Astrocyte of the cerebellum (primary cell): Measurements from ENCODE around the gene TFDP3.

Experiments used
- DNase-seq: peaks from one replicate; pipeline ENCODE4 v3.0.0-alpha.2; 2011; ENCODE audit warnings: low read depth
- H3K4me3 ChIP-seq: 2 replicates; pipeline ENCODE4 v1.5.1; 2011; ENCODE audit warnings: mild to moderate bottlenecking, low read depth, low read length, moderate library complexity
- CTCF ChIP-seq: IDR thresholded peaks from 2 replicates; pipeline ENCODE4 v1.5.1; 2012; ENCODE audit warnings: low read length, low read depth, moderate library complexity, mild to moderate bottlenecking; ENCODE audit errors: missing control alignments
- in situ Hi-C: cut with HindIII; loops from 2 replicates; pipeline ENCODE4 v1.10.0; 2017; ENCODE audit warnings: low sequenced_read_pairs

TFDP3 gene, protein sequence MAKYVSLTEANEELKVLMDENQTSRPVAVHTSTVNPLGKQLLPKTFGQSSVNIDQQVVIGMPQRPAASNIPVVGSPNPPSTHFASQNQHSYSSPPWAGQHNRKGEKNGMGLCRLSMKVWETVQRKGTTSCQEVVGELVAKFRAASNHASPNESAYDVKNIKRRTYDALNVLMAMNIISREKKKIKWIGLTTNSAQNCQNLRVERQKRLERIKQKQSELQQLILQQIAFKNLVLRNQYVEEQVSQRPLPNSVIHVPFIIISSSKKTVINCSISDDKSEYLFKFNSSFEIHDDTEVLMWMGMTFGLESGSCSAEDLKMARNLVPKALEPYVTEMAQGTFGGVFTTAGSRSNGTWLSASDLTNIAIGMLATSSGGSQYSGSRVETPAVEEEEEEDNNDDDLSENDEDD

GRCh38 chrX:133218329-133218728 lies at the start of gene TFDP3:
TSS of gene TFDP3 (minus strand) at chrX:133218354. CDS start at chrX:133218259, 95 bp downstream.
- in situ Hi-C loops, result no loop called here
- DNase-seq, result no peak
- no peak for TF ChIP-seq CTCF
- no peak within 1 kb of the TSS for H3K4me3 ChIP-seq

DNA sequence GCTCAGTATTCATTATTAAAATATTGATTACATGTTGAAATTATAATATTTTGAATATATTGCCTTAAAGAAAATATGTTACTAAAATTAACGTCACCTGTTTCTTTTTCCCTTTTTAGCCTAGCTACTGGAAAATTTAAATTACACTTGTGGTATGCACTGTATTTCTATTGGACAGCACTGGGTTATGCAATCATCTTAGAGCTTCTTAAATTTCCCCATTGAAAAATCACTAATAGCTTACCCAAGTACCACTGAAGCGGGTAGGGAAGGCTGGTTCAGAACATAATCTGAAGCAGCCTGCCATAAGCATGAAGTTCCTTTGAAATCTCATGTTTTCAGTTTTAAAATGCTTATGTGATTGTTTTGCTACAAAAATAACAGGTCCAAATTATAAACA lies 49.5 kb upstream of the TFDP3 start:
- in situ Hi-C loops, result no loop called here
- DNase-seq, result no peak
- H3K4me3 ChIP-seq, result no peak overlapping the region
- TF ChIP-seq CTCF, result no peak

- peak; percentile 13 for DNase-seq
- no peak overlapping the region for H3K4me3 ChIP-seq
- no peak for TF ChIP-seq CTCF
- in situ Hi-C loops, result no loop called here
Measured at GRCh38 chrX:133265331-133265730, 47.2 kb upstream of the TFDP3 start.

GRCh38 chrX:133258481-133258880 lies 40.3 kb upstream of the TFDP3 start:
- in situ Hi-C loops, result no loop called here
- no peak for TF ChIP-seq CTCF
- DNase-seq, result peak; percentile 15
- H3K4me3 ChIP-seq, result no peak overlapping the region

DNA sequence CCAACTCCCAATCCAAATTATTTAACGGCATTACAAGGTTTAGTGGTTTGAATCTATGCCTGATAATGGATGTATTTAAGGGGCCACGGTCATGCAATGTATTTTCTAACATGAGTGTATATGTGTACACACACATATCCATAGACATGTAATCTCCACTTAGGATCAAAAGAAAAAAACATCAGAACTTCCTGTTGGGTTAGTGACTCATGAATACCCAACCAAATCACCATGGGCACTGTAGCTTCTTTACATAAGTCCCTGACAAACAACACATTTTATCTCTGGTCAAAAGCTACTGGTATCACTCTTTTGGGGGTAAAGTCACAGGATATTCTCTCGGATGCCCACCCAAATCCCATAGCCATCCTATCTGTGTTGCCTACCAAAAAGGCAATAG lies 36.5 kb upstream of the TFDP3 start:
- TF ChIP-seq CTCF, result no peak
- DNase-seq, result no peak

GRCh38 chrX:133251204-133251603 lies 33.0 kb upstream of the TFDP3 start:
- no peak for DNase-seq
- TF ChIP-seq CTCF, result no peak
- H3K4me3 ChIP-seq, result no peak overlapping the region
- in situ Hi-C loops, result no loop called here

More for the DNA sequence above, 36.5 kb upstream of the TFDP3 start:
- no peak overlapping the region for H3K4me3 ChIP-seq
- in situ Hi-C loops, result no loop called here
